GM18861 (cell line): ENCODE results near the gene FABP6.
"Not testable (repeated sequence)": the region's sequence is repeated elsewhere in the genome, so short reads cannot be mapped to it uniquely, and the experiment has no call there.

Experiments
- ATAC-seq: cut with Tn5 transposase; IDR thresholded peaks from one replicate; pipeline ENCODE4 v1.9.1; 2021; ENCODE audit not compliant: unreplicated experiment

FABP6 gene

GRCh38 chr5:160219356-160219755 is 9.9 kb upstream of the FABP6 start:
- no peak for ATAC-seq

DNA sequence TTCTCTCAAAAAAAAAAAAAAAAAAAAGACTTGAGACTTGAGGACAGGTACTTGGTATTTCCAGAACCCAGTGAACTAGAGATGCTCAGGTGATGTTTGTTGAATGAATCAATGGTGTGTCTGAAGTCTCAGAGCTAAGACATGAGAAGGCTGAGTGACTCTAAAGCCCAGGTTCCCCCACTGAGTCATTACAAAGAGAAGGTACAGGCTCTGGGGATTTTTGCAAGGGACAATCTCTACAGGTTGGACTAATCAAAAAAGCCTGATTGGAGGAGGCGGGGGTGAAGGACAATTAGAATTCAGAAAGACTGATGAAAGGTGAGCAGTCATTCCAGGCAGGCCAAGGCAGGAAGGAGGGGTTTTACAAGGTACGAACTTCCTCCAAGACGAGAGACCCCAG is 8.2 kb upstream of the FABP6 start:
- ATAC-seq = no peak

- no peak for ATAC-seq
Measured at GRCh38 chr5:160227012-160227411, 2.3 kb upstream of the FABP6 start.

- peak; percentile 34 for ATAC-seq
Measured at GRCh38 chr5:160230686-160231527, 1.6 kb downstream of the FABP6 start.

- no peak for ATAC-seq
Measured at GRCh38 chr5:160231783-160232342, 2.6 kb downstream of the FABP6 start.

GRCh38 chr5:160233215-160233614 is 3.9 kb downstream of the FABP6 start:
- no peak for ATAC-seq

- ATAC-seq = no peak
Measured at GRCh38 chr5:160235731-160236130, 6.4 kb downstream of the FABP6 start.

DNA sequence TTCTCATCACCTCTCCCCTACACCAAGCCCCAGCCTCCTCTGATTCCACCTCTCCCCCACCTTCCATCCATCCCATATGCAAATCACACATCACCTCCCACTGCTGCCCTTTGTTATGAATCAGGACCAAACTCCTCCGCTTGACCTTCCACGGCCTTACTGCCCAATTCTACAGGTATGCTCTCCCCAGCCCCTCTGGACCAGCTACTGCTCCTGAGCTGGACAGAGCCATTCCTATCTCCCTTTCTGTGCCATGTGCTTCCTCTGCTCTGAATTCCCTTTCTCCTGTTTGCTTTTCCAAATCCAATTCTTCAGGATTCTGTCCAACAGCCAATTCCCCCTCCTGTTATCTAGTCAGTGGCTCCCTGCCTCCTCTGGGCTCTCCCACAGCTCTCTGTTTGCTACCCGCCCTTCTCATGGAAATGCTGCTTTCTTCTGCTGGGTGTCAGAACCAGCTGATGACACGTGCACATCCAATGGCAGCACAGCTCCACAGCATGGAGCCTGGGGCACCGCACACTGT is 8.3 kb downstream of the FABP6 start:
- ATAC-seq = no peak

- ATAC-seq = no peak
Measured at GRCh38 chr5:160240350-160240749, 11.0 kb downstream of the FABP6 start.

- ATAC-seq = no peak
Measured at GRCh38 chr5:160242145-160242544, 12.8 kb downstream of the FABP6 start.

DNA sequence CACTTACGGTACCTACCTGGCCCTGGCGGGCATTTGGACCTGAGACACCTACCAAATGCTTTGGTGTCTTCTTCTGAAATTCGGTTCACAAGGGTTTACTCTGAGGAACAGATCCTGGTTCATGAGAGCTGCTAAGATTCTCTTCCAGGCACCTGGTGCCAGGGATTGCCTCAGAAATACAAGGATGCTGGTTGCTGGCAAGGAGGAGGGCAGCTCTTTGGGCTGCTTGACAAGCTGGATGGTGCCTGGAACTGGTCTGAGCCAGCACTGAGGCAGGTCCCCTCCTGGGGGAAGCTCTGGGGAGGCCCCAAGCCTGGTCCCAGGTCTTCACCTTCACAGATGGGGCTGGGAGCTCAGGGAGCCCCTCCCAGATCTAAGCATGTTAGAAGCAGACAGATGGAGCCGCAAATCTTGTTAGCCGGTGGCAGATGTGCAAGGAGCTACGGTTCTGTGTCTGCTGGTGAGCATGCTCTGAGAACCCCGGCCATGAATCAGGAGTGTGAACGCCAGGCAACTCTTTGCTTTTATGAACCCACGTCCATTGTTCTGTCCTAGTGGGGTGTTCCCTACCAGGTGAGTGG is 16.3 kb downstream of the FABP6 start:
- no peak for ATAC-seq

DNA sequence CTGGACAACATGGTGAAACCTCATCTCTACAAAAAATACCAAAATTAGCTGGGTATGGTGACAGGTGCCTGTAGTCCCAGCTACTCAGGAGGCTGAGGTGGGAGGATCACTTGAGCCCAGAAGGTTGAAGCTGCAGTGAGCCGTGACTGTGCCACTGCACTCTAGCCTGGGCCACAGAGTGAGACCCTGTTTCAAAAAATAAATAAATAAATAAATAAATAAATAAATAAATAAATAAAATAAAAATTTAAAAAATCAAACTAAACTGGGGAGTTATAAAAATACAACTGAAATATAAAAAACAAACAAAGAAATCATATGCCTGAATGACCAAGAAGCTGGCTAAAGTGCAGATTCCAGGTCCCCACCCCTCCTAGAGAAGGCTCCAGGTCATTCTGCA is 20.3 kb downstream of the FABP6 start:
- not testable (repeated sequence) for ATAC-seq

- no peak for ATAC-seq
Measured at GRCh38 chr5:160250226-160250625, 20.9 kb downstream of the FABP6 start.

- ATAC-seq = no peak
Measured at GRCh38 chr5:160250826-160251225, 21.5 kb downstream of the FABP6 start.

DNA sequence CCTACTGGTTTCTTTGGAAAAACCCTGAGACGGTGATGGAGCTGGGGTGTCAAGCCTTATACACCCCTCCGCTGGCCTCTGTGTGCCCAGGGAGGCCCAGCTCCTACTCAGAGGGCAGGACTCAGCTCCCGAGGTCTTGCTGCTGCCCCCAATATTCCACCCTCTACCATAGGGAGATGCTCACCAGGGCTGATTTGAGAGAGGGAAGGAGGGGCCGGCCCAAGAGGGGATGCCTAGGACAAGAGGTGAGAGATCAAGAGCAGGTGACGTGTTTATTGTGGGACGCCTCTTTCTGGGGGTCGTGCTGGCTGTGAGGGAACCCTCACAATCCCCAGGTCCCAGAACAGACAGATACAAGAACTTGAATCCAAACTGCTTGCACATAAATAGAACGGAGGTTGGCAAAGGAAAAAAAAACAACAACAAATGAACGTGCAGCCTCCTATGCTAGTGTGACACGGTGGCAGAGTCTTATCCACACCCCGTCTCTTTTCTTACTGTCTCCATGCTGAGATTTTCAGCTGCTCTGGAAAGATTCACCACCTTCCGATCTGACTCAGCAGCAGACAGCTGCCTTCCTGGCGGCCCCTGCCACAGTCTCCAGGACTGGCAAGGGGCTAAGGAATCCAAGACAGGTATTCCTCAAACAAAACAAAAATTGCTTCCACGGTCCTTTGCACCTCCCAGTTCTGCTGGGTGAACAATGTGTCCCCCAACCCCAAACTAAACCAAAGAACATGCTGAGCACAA is 22.3 kb downstream of the FABP6 start:
- no peak for ATAC-seq

GRCh38 chr5:160252916-160253315 is 23.6 kb downstream of the FABP6 start:
- no peak for ATAC-seq

DNA sequence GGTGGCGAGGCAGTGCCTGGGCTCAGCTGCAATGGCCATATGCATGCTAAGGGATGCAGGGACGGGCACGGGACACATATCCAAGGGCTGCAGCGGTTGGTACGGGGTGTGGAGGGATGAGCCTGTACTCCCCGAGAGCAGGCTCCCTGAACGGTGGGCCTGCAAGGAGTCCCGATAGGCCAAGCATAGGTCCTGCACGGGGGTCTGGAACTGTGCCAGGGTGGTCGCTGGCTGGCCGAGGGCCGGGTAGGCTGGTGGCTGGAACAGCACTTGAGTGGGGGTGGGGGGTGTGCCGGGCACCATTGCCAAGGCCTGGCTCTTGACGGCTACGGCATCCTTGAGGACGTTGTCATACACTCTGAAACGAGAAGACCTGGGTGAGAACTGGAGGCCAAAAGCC is 24.1 kb downstream of the FABP6 start:
- no peak for ATAC-seq

DNA sequence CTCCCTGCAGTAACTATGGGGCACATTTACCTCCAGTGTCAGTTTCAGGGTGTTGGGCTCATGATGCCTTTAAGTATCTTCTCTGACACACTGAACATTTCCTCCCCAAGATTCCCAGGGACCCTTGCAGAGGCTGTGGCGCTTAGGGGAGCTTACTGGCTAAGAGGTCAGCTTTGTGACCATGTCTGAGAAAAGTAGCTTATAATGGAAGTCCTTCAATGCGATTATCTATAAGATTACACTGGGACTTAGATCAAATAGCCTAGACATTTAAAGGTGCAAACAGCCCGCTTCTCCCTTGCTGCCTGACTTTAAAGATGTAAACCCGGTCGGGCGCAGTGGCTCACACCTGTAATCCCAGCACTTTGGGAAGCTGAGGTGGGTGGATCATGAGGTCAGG is 25.4 kb downstream of the FABP6 start:
- no peak for ATAC-seq

DNA sequence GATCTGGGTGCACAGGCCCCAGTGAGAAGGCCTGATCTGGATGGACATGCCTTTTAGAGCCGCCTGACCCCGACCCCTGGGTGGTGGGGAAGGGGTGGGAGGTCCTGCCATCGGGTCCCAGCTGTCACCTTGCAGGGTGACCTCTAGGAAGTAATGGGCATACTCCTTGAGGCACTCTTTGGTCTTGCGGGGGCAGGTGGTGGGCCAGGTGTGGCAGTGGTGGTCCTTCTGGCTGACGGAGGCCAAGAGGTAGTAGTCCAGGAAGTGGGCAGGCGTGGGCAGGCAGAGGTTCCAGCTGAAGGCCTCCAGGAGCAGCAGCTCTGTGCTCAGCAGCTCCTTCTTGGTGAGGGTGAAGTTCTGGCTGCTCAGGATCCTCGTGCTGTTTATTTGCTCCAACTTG is 30.0 kb downstream of the FABP6 start:
- ATAC-seq = no peak

DNA sequence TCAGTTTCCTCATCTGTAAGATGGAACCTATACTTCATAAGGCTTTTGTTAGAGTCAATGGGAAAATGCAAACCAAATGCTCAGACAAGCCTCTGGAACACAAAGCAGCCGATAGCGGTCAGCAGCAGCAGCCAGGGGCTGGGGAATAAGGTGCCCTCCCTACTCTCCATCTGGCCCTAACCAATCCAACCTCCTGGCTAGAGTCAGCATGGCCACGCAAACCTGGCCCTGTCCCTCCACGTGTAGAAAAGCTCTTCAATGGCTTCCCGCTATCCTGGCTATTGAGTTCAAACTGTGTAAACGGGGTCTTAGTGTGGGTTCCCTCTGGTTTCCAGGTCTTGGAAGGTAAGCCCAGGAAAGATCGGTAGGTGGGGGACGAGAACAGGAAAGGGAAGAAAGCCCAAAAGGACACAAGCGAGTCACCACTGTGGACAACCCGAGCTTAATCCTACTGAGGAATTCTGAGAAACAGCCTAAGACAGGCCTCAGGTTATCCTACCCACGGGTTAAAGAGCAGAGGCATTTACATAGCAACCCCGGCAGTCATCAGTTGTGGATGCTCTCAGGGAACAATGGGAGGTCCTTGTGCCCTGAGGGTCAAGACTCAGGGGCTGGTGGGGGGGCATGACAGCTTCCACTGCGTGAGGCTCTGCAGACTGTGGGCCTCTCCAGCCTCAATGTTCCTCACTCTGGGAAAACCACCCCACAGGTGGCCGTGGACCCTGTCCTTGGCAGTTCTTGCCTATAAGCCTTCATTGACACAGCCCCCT is 30.9 kb downstream of the FABP6 start:
- no peak for ATAC-seq
